HCT116 (cell line): Measurements from ENCODE around the gene FAM151B.

Experiments
- ATF3 ChIP-seq: IDR thresholded peaks from 2 replicates; pipeline ENCODE4 v1.6.1; 2012
- CTCF ChIP-seq, 3 experiments: fragments of 200-600 bp in 1 of 3; sonication (generic) in 1 of 3; IDR thresholded peaks in 2 of 3; conservative IDR thresholded peaks in 1 of 3; 2 replicates each; pipeline ENCODE4 v1.5.1; 2012 to 2017; ENCODE audit warnings: low read depth in 2 of 3, low read length in 2 of 3, antibody characterized with exemption in 1 of 3, borderline replicate concordance in 1 of 3, control low read depth in 1 of 3, mild to moderate bottlenecking in 1 of 3, mixed read lengths in 1 of 3, mixed run types in 1 of 3, moderate library complexity in 1 of 3; ENCODE audit not compliant: insufficient read depth in 1 of 3
- EGR1 ChIP-seq: IDR thresholded peaks from 2 replicates; pipeline ENCODE4 v1.6.1; 2012; ENCODE audit warnings: low read depth
- ELF1 ChIP-seq: IDR thresholded peaks from 2 replicates; pipeline ENCODE4 v1.6.1; 2012; ENCODE audit warnings: low read depth, borderline replicate concordance
- EZH2phosphoT487 ChIP-seq: fragments of 200-600 bp; IDR thresholded peaks from 2 replicates; pipeline ENCODE4 v1.6.1; 2018; ENCODE audit warnings: antibody characterized with exemption, borderline replicate concordance
- MAX ChIP-seq: IDR thresholded peaks from 2 replicates; pipeline ENCODE4 v1.6.1; 2012
- POLR2A ChIP-seq: IDR thresholded peaks from 2 replicates; pipeline ENCODE4 v1.7.0; 2011; ENCODE audit warnings: borderline replicate concordance; ENCODE audit not compliant: insufficient read depth, insufficient read length; ENCODE audit errors: extremely low read depth
- POLR2AphosphoS5 ChIP-seq: IDR thresholded peaks from 2 replicates; pipeline ENCODE4 v1.6.1; 2011; ENCODE audit warnings: mild to moderate bottlenecking, low read depth, low read length, moderate library complexity
- RAD21 ChIP-seq: IDR thresholded peaks from 2 replicates; pipeline ENCODE4 v1.6.1; 2012; ENCODE audit warnings: low read depth, mild to moderate bottlenecking
- TCF7L2 ChIP-seq: IDR thresholded peaks from 2 replicates; pipeline ENCODE4 v1.7.0; 2011; ENCODE audit warnings: borderline replicate concordance, inconsistent platforms; ENCODE audit not compliant: insufficient read depth, insufficient read length; ENCODE audit errors: extremely low read depth
- ZFX ChIP-seq: fragments of 450-650 bp; IDR thresholded peaks from 2 replicates; pipeline ENCODE4 v1.6.1; 2017

- TF ChIP-seq POLR2A (no peak), POLR2AphosphoS5 (no peak), CTCF (IDR thresholded peaks at IDR 0.05 in 2 of 3, conservative IDR thresholded peaks at IDR 0.05 in 1 of 3; ENCODE audit: borderline replicate concordance in 1 of 3, insufficient read depth in 1 of 3, low read depth in 2 of 3, low read length in 2 of 3) (no peak), EZH2phosphoT487 (no peak), EGR1 (no peak), RAD21 (no peak), MAX (no peak), ATF3 (no peak), ELF1 (no peak), TCF7L2 (no peak), ZFX (no peak)
Observed at GRCh38 chr5:80502800-80503199, 14.9 kb downstream of the FAM151B start.
